HTERT RPE-1 (cell line): ENCODE results near the gene SLC29A2.

Experiments used
- in situ Hi-C: fragments of 300-500 bp; cut with MboI; formaldehyde crosslinking; loops from 4 replicates; pipeline ENCODE4 v1.14.3; 2020; ENCODE audit warnings: low sequenced_read_pairs

Gene SLC29A2

GRCh38 chr11:66371627-66372415 is at the start of gene SLC29A2:
SLC29A2 (minus strand) TSS chr11:66371760; CDS start chr11:66371591, 169 bp downstream.
- in situ Hi-C loops: no loop called here

- in situ Hi-C loops: no loop called here
Measured at GRCh38 chr11:66420671-66421476, 49.3 kb upstream of the SLC29A2 start, which contains the start of gene NPAS4. NPAS4 (plus strand) TSS chr11:66421035; CDS start chr11:66421180, 145 bp downstream.

- in situ Hi-C loops: no loop called here
Measured at GRCh38 chr11:66419825-66420224, 48.3 kb upstream of the SLC29A2 start.

GRCh38 chr11:66418986-66419308 is 47.4 kb upstream of the SLC29A2 start:
- in situ Hi-C loops: no loop called here

GRCh38 chr11:66418168-66418985 is 46.8 kb upstream of the SLC29A2 start:
- in situ Hi-C loops: no loop called here

GRCh38 chr11:66417000-66417399 is 45.4 kb upstream of the SLC29A2 start:
- in situ Hi-C loops: no loop called here

GRCh38 chr11:66415423-66415822 is 43.9 kb upstream of the SLC29A2 start:
- in situ Hi-C loops: no loop called here

- in situ Hi-C loops: no loop called here
Measured at GRCh38 chr11:66414120-66414934, 42.8 kb upstream of the SLC29A2 start.

- in situ Hi-C loops: no loop called here
Measured at GRCh38 chr11:66413167-66413566, 41.6 kb upstream of the SLC29A2 start.

GRCh38 chr11:66412110-66412509 is 40.5 kb upstream of the SLC29A2 start:
- in situ Hi-C loops: no loop called here

- in situ Hi-C loops: no loop called here
Measured at GRCh38 chr11:66411323-66411722, 39.8 kb upstream of the SLC29A2 start.

- in situ Hi-C loops: no loop called here
Measured at GRCh38 chr11:66410191-66410590, 38.6 kb upstream of the SLC29A2 start.

GRCh38 chr11:66409226-66409625 is 37.7 kb upstream of the SLC29A2 start:
- in situ Hi-C loops: no loop called here

GRCh38 chr11:66408488-66409214 is 37.1 kb upstream of the SLC29A2 start:
- in situ Hi-C loops: no loop called here

- in situ Hi-C loops: no loop called here
Measured at GRCh38 chr11:66407651-66408050, 36.1 kb upstream of the SLC29A2 start.

GRCh38 chr11:66393954-66394353 is 22.4 kb upstream of the SLC29A2 start:
- in situ Hi-C loops: no loop called here

GRCh38 chr11:66391322-66391721 is 19.8 kb upstream of the SLC29A2 start:
- in situ Hi-C loops: no loop called here

- in situ Hi-C loops: no loop called here
Measured at GRCh38 chr11:66388780-66389386, 17.3 kb upstream of the SLC29A2 start.
